ENCODE measurements around the gene BPIFB1. TPM values are rescaled to one million over a fixed set of nuclear protein-coding genes. Genes with fewer than 3 reads are reported as not detected.

Gene BPIFB1
- total and polyA plus RNA-seq, 9 of the 15 experiments (the other 6 are each of a cell fraction or from before 2014, with no cell fraction given) = not detected

DNA sequence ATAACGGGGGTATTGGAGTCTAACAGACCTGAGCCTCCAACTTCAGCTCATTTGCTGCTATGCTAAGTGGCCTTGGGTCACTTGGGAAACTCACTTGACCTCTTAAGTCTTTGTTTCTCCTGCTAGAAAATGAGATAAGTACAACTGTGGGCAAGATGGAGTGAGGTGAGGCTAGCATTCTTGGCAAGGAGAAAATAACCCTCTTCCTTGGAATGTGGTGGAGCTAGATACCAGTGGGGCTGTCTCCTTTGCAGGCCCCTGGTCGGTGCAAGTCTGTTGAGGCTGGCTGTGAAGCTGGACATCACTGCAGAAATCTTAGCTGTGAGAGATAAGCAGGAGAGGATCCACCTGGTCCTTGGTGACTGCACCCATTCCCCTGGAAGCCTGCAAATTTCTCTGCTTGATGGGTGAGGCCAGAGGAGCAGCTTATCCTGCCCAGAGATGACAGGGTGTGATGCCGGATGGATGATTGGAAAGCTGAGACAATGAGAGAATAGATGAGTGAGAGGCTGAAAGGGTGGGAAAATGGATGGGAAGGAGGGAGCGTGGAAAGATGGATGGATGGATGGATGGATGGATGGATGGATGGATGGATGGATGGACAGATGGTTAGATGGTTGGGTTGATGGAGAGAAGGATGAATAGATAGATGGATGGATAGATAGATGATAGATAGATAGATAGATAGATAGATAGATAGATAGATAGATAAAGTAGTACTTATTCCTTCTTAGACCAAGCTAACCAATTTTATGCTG is 42.9 kb upstream of the BPIFB1 start:
- H2AFZ ChIP-seq (ENCODE audit: low read depth, low read length) = no peak overlapping the region
- TF ChIP-seq DACH1 (IDR thresholded peaks at IDR 0.05; ENCODE audit: partially characterized antibody) (peak; percentile 89), RNF2 (IDR thresholded peaks at IDR 0.05) (no peak), SMAD1 (IDR thresholded peaks at IDR 0.05; ENCODE audit: low read depth, low read length, partially characterized antibody) (no peak), CHD4 (IDR thresholded peaks at IDR 0.05; ENCODE audit: insufficient read depth, insufficient replicate concordance, low read depth, low read length, poor library complexity, severe bottlenecking) (no peak), MCM2 (IDR thresholded peaks at IDR 0.05; ENCODE audit: low read depth) (no peak), CBFA2T3 (IDR thresholded peaks at IDR 0.05) (no peak), ZBTB2 (IDR thresholded peaks at IDR 0.05) (peak; percentile 47; the same call in 1 of the 2 replicates), NCOR1 (IDR thresholded peaks at IDR 0.05) (no peak), THAP7 (CRISPR knock-in tag; IDR thresholded peaks at IDR 0.05) (no peak), KDM1A (IDR thresholded peaks at IDR 0.05) (no peak), EHMT2 (IDR thresholded peaks at IDR 0.05) (no peak), RFX5 (IDR thresholded peaks at IDR 0.05; ENCODE audit: low read depth, low read length) (no peak), MAFK (IDR thresholded peaks at IDR 0.05; ENCODE audit: low read length) (no peak), SP2 (IDR thresholded peaks at IDR 0.05; ENCODE audit: extremely low read depth, low read depth, low read length, poor library complexity, severe bottlenecking) (no peak)
- TF ChIP-seq, protein P1, sequence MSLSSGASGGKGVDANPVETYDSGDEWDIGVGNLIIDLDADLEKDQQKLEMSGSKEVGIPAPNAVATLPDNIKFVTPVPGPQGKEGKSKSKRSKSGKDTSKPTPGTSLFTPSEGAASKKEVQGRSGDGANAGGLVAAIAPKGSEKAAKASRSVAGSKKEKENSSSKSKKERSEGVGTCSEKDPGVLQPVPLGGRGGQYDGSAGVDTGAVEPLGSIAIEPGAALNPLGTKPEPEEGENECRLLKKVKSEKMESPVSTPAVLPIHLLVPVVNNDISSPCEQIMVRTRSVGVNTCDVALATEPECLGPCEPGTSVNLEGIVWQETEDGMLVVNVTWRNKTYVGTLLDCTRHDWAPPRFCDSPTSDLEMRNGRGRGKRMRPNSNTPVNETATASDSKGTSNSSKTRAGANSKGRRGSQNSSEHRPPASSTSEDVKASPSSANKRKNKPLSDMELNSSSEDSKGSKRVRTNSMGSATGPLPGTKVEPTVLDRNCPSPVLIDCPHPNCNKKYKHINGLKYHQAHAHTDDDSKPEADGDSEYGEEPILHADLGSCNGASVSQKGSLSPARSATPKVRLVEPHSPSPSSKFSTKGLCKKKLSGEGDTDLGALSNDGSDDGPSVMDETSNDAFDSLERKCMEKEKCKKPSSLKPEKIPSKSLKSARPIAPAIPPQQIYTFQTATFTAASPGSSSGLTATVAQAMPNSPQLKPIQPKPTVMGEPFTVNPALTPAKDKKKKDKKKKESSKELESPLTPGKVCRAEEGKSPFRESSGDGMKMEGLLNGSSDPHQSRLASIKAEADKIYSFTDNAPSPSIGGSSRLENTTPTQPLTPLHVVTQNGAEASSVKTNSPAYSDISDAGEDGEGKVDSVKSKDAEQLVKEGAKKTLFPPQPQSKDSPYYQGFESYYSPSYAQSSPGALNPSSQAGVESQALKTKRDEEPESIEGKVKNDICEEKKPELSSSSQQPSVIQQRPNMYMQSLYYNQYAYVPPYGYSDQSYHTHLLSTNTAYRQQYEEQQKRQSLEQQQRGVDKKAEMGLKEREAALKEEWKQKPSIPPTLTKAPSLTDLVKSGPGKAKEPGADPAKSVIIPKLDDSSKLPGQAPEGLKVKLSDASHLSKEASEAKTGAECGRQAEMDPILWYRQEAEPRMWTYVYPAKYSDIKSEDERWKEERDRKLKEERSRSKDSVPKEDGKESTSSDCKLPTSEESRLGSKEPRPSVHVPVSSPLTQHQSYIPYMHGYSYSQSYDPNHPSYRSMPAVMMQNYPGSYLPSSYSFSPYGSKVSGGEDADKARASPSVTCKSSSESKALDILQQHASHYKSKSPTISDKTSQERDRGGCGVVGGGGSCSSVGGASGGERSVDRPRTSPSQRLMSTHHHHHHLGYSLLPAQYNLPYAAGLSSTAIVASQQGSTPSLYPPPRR (CRISPR knock-in tag; IDR thresholded peaks at IDR 0.05; ENCODE audit: borderline replicate concordance) = no peak
- no peak for ATAC-seq
- ChIA-PET CTCF (ENCODE audit: low intra/inter-chr PET ratio) (no interaction called here), POLR2A (interaction anchor here (0.6 to 2.7 kb wide), 2 partner anchors 10 to 28 kb away, joined by 3 to 7 read pairs; no protein-coding TSS in a partner anchor)
- BruUV-seq (replicated peaks) = no TSS peak
- FAIRE-seq = no peak
- H3K9ac ChIP-seq (ENCODE audit: insufficient read depth in 1 of 2, low read depth in 2 of 2, low read length in 2 of 2) = no peak overlapping the region
- H3K27ac ChIP-seq (ENCODE audit: extremely low read depth, low read depth, low read length) = no peak overlapping the region
- no peak for DNase-seq (ENCODE audit: extremely low read depth in 1 of 4, low spot score in 3 of 4)
- no peaks in the 10 kb centered on the region for H3K36me3 ChIP-seq (ENCODE audit: control insufficient read depth, insufficient read depth, low read length)
- H3K9me1 ChIP-seq (ENCODE audit: control insufficient read depth, insufficient read depth, low read length) = no peaks in the 10 kb centered on the region
- in situ Hi-C loops (cut with MboI) (no loop called here), intact Hi-C loops (cut with micrococcal nuclease) (loop anchor here (10.0 kb wide), 1 partner anchor 55 kb away; no protein-coding TSS in a partner anchor)
- no peak overlapping the region for H3K4me3 ChIP-seq
- H4K20me1 ChIP-seq (replicated peaks; ENCODE audit: control insufficient read depth, insufficient read depth, low read length) = no peaks in the 10 kb centered on the region; the same call in 1 of the 2 replicates
- no peaks in the 10 kb centered on the region for H3K9me3 ChIP-seq (replicated peaks; ENCODE audit: control insufficient read depth, insufficient read depth, low read depth, low read length)
- 13% methylated on average over 4 of the region's 4 CpGs for WGBS (ENCODE audit: insufficient coverage, low coverage, missing lambda C conversion rate)
- peaks cover 2 to 11% of the 10 kb centered on the region in 2 experiments; a peak in 3 of 5 replicates for H3K27me3 ChIP-seq (ENCODE audit: control insufficient read depth in 2 of 2, insufficient read depth in 2 of 2, low read length in 2 of 2)
- H3K4me1 ChIP-seq (replicated peaks in 1 of 2; ENCODE audit: control insufficient read depth in 2 of 2, insufficient read depth in 2 of 2, low read length in 2 of 2) = no peaks in the 10 kb centered on the region
- H3K4me2 ChIP-seq (ENCODE audit: insufficient read depth, low read length) = no peak overlapping the region
- H3K79me2 ChIP-seq (ENCODE audit: control insufficient read depth, insufficient read depth, low read length) = no peaks in the 10 kb centered on the region

All from K562 (cell line).